ENCODE results near the gene APMAP. TPM values are rescaled to one million over a fixed set of nuclear protein-coding genes. Genes with fewer than 3 reads are reported as not detected.
A peak's percentile ranks its signal among the peaks of the same experiment; 100 is the strongest.

The APMAP gene
- total and polyA plus RNA-seq, 2 of the 13 experiments (the other 11 are each of a cell fraction or from before 2014, with no cell fraction given) = 168 to 214 TPM

GRCh38 chr20:24992487-24993205 lies at the start of gene APMAP (continued):
- TF ChIP-seq ZBTB40 (IDR thresholded peaks at IDR 0.05) (peak; percentile 81), ZBTB40 (CRISPR knock-in tag; IDR thresholded peaks at IDR 0.05) (peak; percentile 92), ZSCAN25 (CRISPR knock-in tag; IDR thresholded peaks at IDR 0.05) (peak; percentile 84), ZNF468 (CRISPR knock-in tag; IDR thresholded peaks at IDR 0.05) (peak; percentile 94; the same call in 1 of the 2 replicates), ATF1 (CRISPR knock-in tag; IDR thresholded peaks at IDR 0.05) (peak; percentile 96), TEAD2 (CRISPR knock-in tag; IDR thresholded peaks at IDR 0.05) (peak; percentile 77; the same call in 1 of the 2 replicates), NR0B2 (CRISPR knock-in tag; IDR thresholded peaks at IDR 0.05) (peak; percentile 91), TBX2 (CRISPR knock-in tag; IDR thresholded peaks at IDR 0.05; ENCODE audit: borderline replicate concordance) (peak; percentile 94; the same call in 1 of the 2 replicates), ZNF143 (CRISPR knock-in tag; IDR thresholded peaks at IDR 0.05) (peak; percentile 67), FOXJ3 (CRISPR knock-in tag; IDR thresholded peaks at IDR 0.05; ENCODE audit: borderline replicate concordance) (peak; percentile 81; the same call in 1 of the 2 replicates), ZNF839 (CRISPR knock-in tag; IDR thresholded peaks at IDR 0.05; ENCODE audit: borderline replicate concordance) (peak; percentile 75; the same call in 1 of the 2 replicates), NCOA1 (CRISPR knock-in tag; IDR thresholded peaks at IDR 0.05) (peak; percentile 77), NR2F1 (CRISPR knock-in tag; IDR thresholded peaks at IDR 0.05) (0 out of 4 replicates have a peak, but pooled peaks of 1 of the 2 experiments have one; percentile 10), SP4 (CRISPR knock-in tag; IDR thresholded peaks at IDR 0.05) (peak; percentile 96), ZNF678 (CRISPR knock-in tag; IDR thresholded peaks at IDR 0.05) (peak; percentile 80), CHD2 (IDR thresholded peaks at IDR 0.05; ENCODE audit: low read depth, low read length) (no peak), TEF (CRISPR knock-in tag; IDR thresholded peaks at IDR 0.05) (0 out of 2 replicates have a peak, but pooled peaks have one; percentile 72), POLR2AphosphoS5 (IDR thresholded peaks at IDR 0.05; ENCODE audit: low read depth, low read length) (peak; percentile 95), ZNF878 (CRISPR knock-in tag; IDR thresholded peaks at IDR 0.05) (no peak)

Data from HepG2 (cell line).